H54 (cell line): Measurements from ENCODE around the gene NEK10.
A peak's percentile ranks its signal among the peaks of the same experiment; 100 is the strongest.
"Not testable (repeated sequence)": the region's sequence is repeated elsewhere in the genome, so short reads cannot be mapped to it uniquely, and the experiment has no call there.

Experiments used
- DNase-seq: peaks from one replicate; pipeline ENCODE4 v3.0.0; 2011; ENCODE audit warnings: low spot score, mixed read lengths; ENCODE audit not compliant: insufficient read length
- FAIRE-seq: peaks from 3 replicates; lab custom pipeline; 2011; peaks lifted over from hg19 to GRCh38; lab: Jason Lieb, UNC
- POLR2A ChIP-seq: IDR thresholded peaks from 2 replicates; pipeline ENCODE4 v1.6.1; 2011; ENCODE audit warnings: low read depth, mild to moderate bottlenecking, low read length

NEK10 gene

GRCh38 chr3:27312044-27312668 is 57.0 kb downstream of the NEK10 start:
- DNase-seq (peak; percentile 19), FAIRE-seq (peak; percentile 97)
- no peak for TF ChIP-seq POLR2A

- DNase-seq: peak; percentile 56
- TF ChIP-seq POLR2A: no peak
- FAIRE-seq: peak; percentile 100
Observed at GRCh38 chr3:27311400-27311799, 57.8 kb downstream of the NEK10 start.

GRCh38 chr3:27310688-27311087 is 58.5 kb downstream of the NEK10 start:
- FAIRE-seq (no peak), DNase-seq (no peak)
- no peak for TF ChIP-seq POLR2A

- DNase-seq (no peak), FAIRE-seq (no peak)
- TF ChIP-seq POLR2A: no peak
Observed at GRCh38 chr3:27307566-27307965, 61.6 kb downstream of the NEK10 start.

GRCh38 chr3:27302891-27303290 is 66.3 kb downstream of the NEK10 start:
- no peak for TF ChIP-seq POLR2A
- DNase-seq (no peak), FAIRE-seq (no peak)

GRCh38 chr3:27298981-27299380 is 70.2 kb downstream of the NEK10 start:
- DNase-seq, FAIRE-seq: not testable (repeated sequence)

GRCh38 chr3:27293939-27294338 is 75.2 kb downstream of the NEK10 start:
- TF ChIP-seq POLR2A: no peak
- no peak for DNase-seq
- FAIRE-seq: no peak

- no peak for FAIRE-seq
- TF ChIP-seq POLR2A: no peak
- no peak for DNase-seq
Observed at GRCh38 chr3:27290760-27291159, 78.4 kb downstream of the NEK10 start.

GRCh38 chr3:27289769-27290413 is 79.3 kb downstream of the NEK10 start:
- no peak for TF ChIP-seq POLR2A
- no peak for DNase-seq
- FAIRE-seq: peak; percentile 43

GRCh38 chr3:27287052-27287451 is 82.1 kb downstream of the NEK10 start:
- no peak for TF ChIP-seq POLR2A
- DNase-seq (no peak), FAIRE-seq (no peak)

- not testable (repeated sequence) for DNase-seq, FAIRE-seq
Observed at GRCh38 chr3:27286467-27286866, 82.7 kb downstream of the NEK10 start.

- no peak for TF ChIP-seq POLR2A
- FAIRE-seq: no peak
Observed at GRCh38 chr3:27285668-27286067, 83.5 kb downstream of the NEK10 start.

GRCh38 chr3:27281671-27282150 is 87.5 kb downstream of the NEK10 start:
- no peak for DNase-seq

More at GRCh38 chr3:27285668-27286067, 83.5 kb downstream of the NEK10 start:
- DNase-seq: no peak

GRCh38 chr3:27279123-27279522 is 90.1 kb downstream of the NEK10 start:
- FAIRE-seq: no peak
- TF ChIP-seq POLR2A: no peak
- no peak for DNase-seq

More at GRCh38 chr3:27281671-27282150, 87.5 kb downstream of the NEK10 start:
- no peak for TF ChIP-seq POLR2A
- no peak for FAIRE-seq
